GM12874 (cell line): ENCODE measurements around the gene C1orf50.

Experiments
- CTCF ChIP-seq: IDR thresholded peaks from 2 replicates; pipeline ENCODE4 v1.5.1; 2011; ENCODE audit warnings: low read depth, mild to moderate bottlenecking, control low read depth, low read length, moderate library complexity; ENCODE audit not compliant: insufficient read depth

C1orf50 gene

GRCh38 chr1:42732126-42732680 lies 34.8 kb upstream of the C1orf50 start:
- no peak for TF ChIP-seq CTCF

GRCh38 chr1:42733415-42734200 lies 33.4 kb upstream of the C1orf50 start:
- TF ChIP-seq CTCF, result no peak

- TF ChIP-seq CTCF, result no peak
Observed at GRCh38 chr1:42734201-42735035, 32.6 kb upstream of the C1orf50 start.

GRCh38 chr1:42735056-42735455 lies 32.0 kb upstream of the C1orf50 start:
- no peak for TF ChIP-seq CTCF

- no peak for TF ChIP-seq CTCF
Observed at GRCh38 chr1:42735477-42736105, 31.5 kb upstream of the C1orf50 start.

GRCh38 chr1:42736152-42736551 lies 30.9 kb upstream of the C1orf50 start:
- TF ChIP-seq CTCF, result no peak

GRCh38 chr1:42736571-42737200 lies 30.4 kb upstream of the C1orf50 start:
- TF ChIP-seq CTCF, result no peak
